PC-3 (cell line): ENCODE results near the gene AUTS2. TPM values are rescaled to one million over a fixed set of nuclear protein-coding genes. Genes with fewer than 3 reads are reported as not detected.

Experiments
- ATAC-seq: fragments of 200-7000 bp; cut with Tn5 transposase; 2 replicates; pipeline ENCODE4 v1.9.1; 2020; ENCODE audit warnings: mild to moderate bottlenecking, moderate library complexity
- BruUV-seq: library from RNA; stranded (reverse); fragments of 400-500 nt; replicated peaks from 2 replicates; lab custom pipeline; 2021; lab: Mats Ljungman, UMichigan
- CTCF ChIA-PET: fragments of 300-600 bp; sonication (Branson Sonifier 250); formaldehyde crosslinking; loops from one replicate; lab custom pipeline; 2022; ENCODE audit warnings: antibody characterized with exemption; lab: Charles Lee
- POLR2A ChIA-PET: fragments of 300-600 bp; sonication (Branson Sonifier 250); formaldehyde crosslinking; loops from one replicate; lab custom pipeline; 2022; ENCODE audit warnings: antibody characterized with exemption; ENCODE audit not compliant: unreplicated experiment; lab: Charles Lee
- DNase-seq: peaks from one replicate; pipeline ENCODE4 v3.0.0-alpha.2; 2015
- H2AFZ ChIP-seq: fragments of 300-600 bp; sonication (generic); 2 replicates; pipeline ENCODE4 v1.6.0; 2016; ENCODE audit warnings: antibody characterized with exemption, low read length
- H3F3A ChIP-seq: fragments of 300-600 bp; sonication (generic); one replicate; pipeline ENCODE4 v1.6.0; 2017; ENCODE audit warnings: antibody characterized with exemption, low read length, control low read depth, mild to moderate bottlenecking; ENCODE audit not compliant: unreplicated experiment
- H3K27ac ChIP-seq: fragments of 300-600 bp; sonication (generic); 2 replicates; pipeline ENCODE4 v1.5.1; 2016; ENCODE audit warnings: mild to moderate bottlenecking, low read length
- H3K27me3 ChIP-seq: fragments of 300-600 bp; sonication (generic); 2 replicates; pipeline ENCODE4 v1.6.1; 2016; ENCODE audit warnings: low read length, mixed read lengths
- H3K36me3 ChIP-seq: fragments of 300-600 bp; sonication (generic); 2 replicates; pipeline ENCODE4 v1.6.1; 2016; ENCODE audit warnings: low read depth, mixed run types, low read length, mixed read lengths
- H3K4me1 ChIP-seq: fragments of 300-600 bp; sonication (generic); 2 replicates; pipeline ENCODE4 v1.5.1; 2016; ENCODE audit warnings: low read length; ENCODE audit not compliant: insufficient read depth
- H3K4me2 ChIP-seq: fragments of 300-600 bp; sonication (generic); 2 replicates; pipeline ENCODE4 v1.6.0; 2016; ENCODE audit warnings: low read length
- H3K4me3 ChIP-seq: fragments of 300-600 bp; sonication (generic); 2 replicates; pipeline ENCODE4 v1.5.1; 2016; ENCODE audit warnings: mild to moderate bottlenecking, low read length, mixed read lengths
- H3K79me2 ChIP-seq: fragments of 300-600 bp; sonication (generic); 2 replicates; pipeline ENCODE4 v1.6.1; 2017; ENCODE audit warnings: low read length, mixed read lengths
- H3K9ac ChIP-seq: fragments of 300-600 bp; sonication (generic); 2 replicates; pipeline ENCODE4 v1.6.0; 2016; ENCODE audit warnings: mild to moderate bottlenecking, low read length
- H3K9me2 ChIP-seq: fragments of 300-600 bp; sonication (generic); replicated peaks from 2 replicates; pipeline ENCODE4 v1.6.1; 2016; ENCODE audit warnings: mixed run types, low read length, mixed read lengths
- H3K9me3 ChIP-seq: fragments of 300-600 bp; sonication (generic); 2 replicates; pipeline ENCODE4 v1.6.1; 2016; ENCODE audit warnings: low read length, mixed read lengths
- H4K20me1 ChIP-seq: fragments of 300-600 bp; sonication (generic); 2 replicates; pipeline ENCODE4 v1.6.1; 2016; ENCODE audit warnings: low read length, mixed read lengths
- EZH2 ChIP-seq: fragments of 300-600 bp; sonication (generic); IDR thresholded peaks from one replicate; pipeline ENCODE4 v1.6.1; 2017; ENCODE audit warnings: antibody characterized with exemption, mild to moderate bottlenecking, low read length; ENCODE audit not compliant: unreplicated experiment
- EZH2phosphoT487 ChIP-seq: fragments of 300-600 bp; sonication (generic); IDR thresholded peaks from 2 replicates; pipeline ENCODE4 v1.6.1; 2018; ENCODE audit warnings: mild to moderate bottlenecking, antibody characterized with exemption, low read length, borderline replicate concordance
- intact Hi-C: fragments of 100-400 bp; cut with micrococcal nuclease; formaldehyde crosslinking; loops from 2 replicates; pipeline ENCODE4 v1.9.0; 2023
- total RNA-seq: library from RNA; depleted of rRNA; stranded (reverse); fragments of >200 nt; gene quantifications from 2 replicates; pipeline ENCODE4 v1.2.3, GENCODE V29; 2014
- TF ChIP-seq, protein P1 (sequence below): fragments of 300-600 bp; sonication (generic); conservative IDR thresholded peaks from 2 replicates; pipeline ENCODE4 v1.5.1; 2017; ENCODE audit warnings: antibody characterized with exemption, low read depth, mild to moderate bottlenecking, low read length

The AUTS2 gene
- total RNA-seq, 1 experiment from 2014 or later = not detected

DNA sequence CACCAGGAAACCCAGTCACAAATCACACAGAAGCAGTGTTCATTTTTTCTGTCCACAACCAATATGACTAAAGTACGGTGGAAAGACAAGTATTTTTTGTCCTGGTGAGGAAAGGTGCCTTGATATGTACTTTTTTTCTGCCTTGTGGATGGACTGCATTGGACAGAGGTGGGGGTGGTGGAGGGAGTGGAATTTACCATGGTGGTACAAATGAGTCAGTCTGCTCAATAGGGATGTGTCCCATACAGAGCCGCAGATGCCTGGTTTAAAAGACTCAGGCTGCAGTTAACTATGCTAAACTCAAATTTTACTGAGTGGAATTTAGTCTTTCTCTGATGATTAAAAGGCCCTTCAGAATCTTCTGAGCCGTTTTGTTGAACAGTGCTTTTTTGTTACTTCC is 859.2 kb downstream of the AUTS2 start:
- H3K4me1 ChIP-seq = no peaks in the 10 kb centered on the region
- TF ChIP-seq EZH2phosphoT487 (no peak), EZH2 (no peak)
- TF ChIP-seq, protein P1, sequence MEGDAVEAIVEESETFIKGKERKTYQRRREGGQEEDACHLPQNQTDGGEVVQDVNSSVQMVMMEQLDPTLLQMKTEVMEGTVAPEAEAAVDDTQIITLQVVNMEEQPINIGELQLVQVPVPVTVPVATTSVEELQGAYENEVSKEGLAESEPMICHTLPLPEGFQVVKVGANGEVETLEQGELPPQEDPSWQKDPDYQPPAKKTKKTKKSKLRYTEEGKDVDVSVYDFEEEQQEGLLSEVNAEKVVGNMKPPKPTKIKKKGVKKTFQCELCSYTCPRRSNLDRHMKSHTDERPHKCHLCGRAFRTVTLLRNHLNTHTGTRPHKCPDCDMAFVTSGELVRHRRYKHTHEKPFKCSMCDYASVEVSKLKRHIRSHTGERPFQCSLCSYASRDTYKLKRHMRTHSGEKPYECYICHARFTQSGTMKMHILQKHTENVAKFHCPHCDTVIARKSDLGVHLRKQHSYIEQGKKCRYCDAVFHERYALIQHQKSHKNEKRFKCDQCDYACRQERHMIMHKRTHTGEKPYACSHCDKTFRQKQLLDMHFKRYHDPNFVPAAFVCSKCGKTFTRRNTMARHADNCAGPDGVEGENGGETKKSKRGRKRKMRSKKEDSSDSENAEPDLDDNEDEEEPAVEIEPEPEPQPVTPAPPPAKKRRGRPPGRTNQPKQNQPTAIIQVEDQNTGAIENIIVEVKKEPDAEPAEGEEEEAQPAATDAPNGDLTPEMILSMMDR = no peak
- ATAC-seq (no peak), DNase-seq (no peak)
- intact Hi-C loops = no loop called here
- H3K9ac ChIP-seq = no peak overlapping the region
- H2AFZ ChIP-seq = no peak overlapping the region
- H3F3A ChIP-seq = no peaks in the 10 kb centered on the region
- no TSS peak for BruUV-seq
- no peak overlapping the region for H3K27ac ChIP-seq
- H4K20me1 ChIP-seq = no peaks in the 10 kb centered on the region
- 0 out of 2 replicates have a peak, but pooled peaks cover 5% of the 10 kb centered on the region for H3K9me3 ChIP-seq
- H3K4me3 ChIP-seq = no peak overlapping the region
- no peaks in the 10 kb centered on the region for H3K27me3 ChIP-seq
- no peaks in the 10 kb centered on the region for H3K36me3 ChIP-seq
- no peaks in the 10 kb centered on the region for H3K9me2 ChIP-seq
- no peak overlapping the region for H3K4me2 ChIP-seq
- CTCF ChIA-PET = no interaction called here
- H3K79me2 ChIP-seq = no peaks in the 10 kb centered on the region
- POLR2A ChIA-PET = no interaction called here

DNA sequence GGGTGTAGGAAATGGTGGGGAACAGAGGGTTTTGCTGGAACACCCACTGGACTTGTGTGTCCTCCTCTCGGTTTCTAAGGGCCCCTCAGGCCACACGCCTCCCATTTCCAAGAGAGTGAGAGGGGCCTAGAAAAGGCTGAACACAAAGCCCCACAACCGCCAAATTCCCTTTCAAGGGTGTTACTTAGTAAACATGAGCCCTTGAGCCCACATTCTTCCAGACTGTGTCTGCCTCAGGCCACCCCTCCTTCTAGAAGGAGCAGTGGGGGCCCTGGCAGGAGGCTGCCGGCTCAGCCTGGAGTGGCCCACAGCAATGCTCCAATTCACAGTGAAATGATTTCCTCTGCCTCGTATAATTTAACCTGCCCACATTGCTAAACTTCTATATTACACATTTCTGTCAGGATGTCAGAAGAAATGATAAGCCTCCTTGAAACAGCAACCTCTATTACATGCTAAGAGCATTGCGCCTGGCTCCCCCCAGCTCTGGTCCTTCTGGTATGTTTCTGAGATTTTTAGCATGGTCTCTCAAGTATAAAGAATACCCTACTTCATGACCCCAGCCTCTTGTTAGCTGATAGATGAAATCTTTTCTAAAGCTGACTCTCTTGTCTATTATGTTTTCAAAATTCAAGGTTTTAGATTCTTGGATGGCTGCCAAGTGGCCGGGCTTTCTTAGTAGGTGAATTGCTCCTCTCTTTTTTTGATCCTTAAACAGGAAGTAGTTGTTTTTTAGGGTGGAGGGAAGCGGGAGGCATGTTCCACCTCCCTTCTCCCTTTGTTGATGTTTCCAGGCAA is 859.8 kb downstream of the AUTS2 start:
- POLR2A ChIA-PET = no interaction called here
- CTCF ChIA-PET = no interaction called here
- Histone ChIP-seq H4K20me1 (no peaks in the 10 kb centered on the region), H3F3A (no peaks in the 10 kb centered on the region), H3K4me3 (no peak overlapping the region), H3K36me3 (no peaks in the 10 kb centered on the region), H3K9me2 (no peaks in the 10 kb centered on the region), H3K4me2 (no peak overlapping the region), H3K27me3 (no peaks in the 10 kb centered on the region), H3K9ac (no peak overlapping the region), H3K4me1 (no peaks in the 10 kb centered on the region), H3K27ac (no peak overlapping the region), H3K9me3 (0 out of 2 replicates have a peak, but pooled peaks cover 5% of the 10 kb centered on the region), H2AFZ (no peak overlapping the region), H3K79me2 (no peaks in the 10 kb centered on the region)
- ATAC-seq = no peak
- TF ChIP-seq, protein P1 = no peak
- TF ChIP-seq EZH2 = no peak
- no peak for TF ChIP-seq EZH2phosphoT487
- DNase-seq = no peak
- intact Hi-C loops = no loop called here
- no TSS peak for BruUV-seq

DNA sequence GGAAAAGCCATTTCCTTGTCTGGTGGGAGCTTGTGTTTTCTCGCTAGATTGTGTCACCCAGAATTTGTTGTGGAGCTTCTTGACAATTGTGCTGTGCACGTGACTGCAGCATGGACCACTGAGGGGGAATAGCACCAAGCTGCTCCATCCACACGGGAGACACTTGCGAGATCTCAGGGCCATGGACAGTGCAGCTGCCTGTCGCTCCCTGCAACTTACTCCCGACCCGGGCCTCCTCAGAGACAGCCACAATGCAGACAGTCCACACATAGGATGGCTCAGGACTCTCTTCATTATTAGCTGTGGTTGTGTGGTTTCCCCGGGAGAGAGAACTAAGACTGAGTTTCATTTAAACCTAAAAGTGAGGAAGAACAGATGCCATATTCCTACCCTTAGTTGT is 860.5 kb downstream of the AUTS2 start:
- ChIA-PET POLR2A (no interaction called here), CTCF (no interaction called here)
- H3K4me3 ChIP-seq = no peak overlapping the region
- no peak overlapping the region for H2AFZ ChIP-seq
- DNase-seq = no peak
- intact Hi-C loops = no loop called here
- H3K27ac ChIP-seq = no peak overlapping the region
- no peaks in the 10 kb centered on the region for H3K79me2 ChIP-seq
- H3K4me2 ChIP-seq = no peak overlapping the region
- H3K9me2 ChIP-seq = no peaks in the 10 kb centered on the region
- no peak overlapping the region for H3K9ac ChIP-seq
- H3K4me1 ChIP-seq = no peaks in the 10 kb centered on the region
- no peaks in the 10 kb centered on the region for H3F3A ChIP-seq
- H3K36me3 ChIP-seq = no peaks in the 10 kb centered on the region
- H3K9me3 ChIP-seq = 0 out of 2 replicates have a peak, but pooled peaks cover 5% of the 10 kb centered on the region
- TF ChIP-seq, protein P1 = no peak
- TF ChIP-seq EZH2phosphoT487 = no peak
- no peak for TF ChIP-seq EZH2
- no TSS peak for BruUV-seq
- H4K20me1 ChIP-seq = no peaks in the 10 kb centered on the region
- no peak for ATAC-seq
- H3K27me3 ChIP-seq = no peaks in the 10 kb centered on the region
